ENCODE measurements around the gene NTRK1. TPM values are rescaled to one million over a fixed set of nuclear protein-coding genes. Genes with fewer than 3 reads are reported as not detected.

The NTRK1 gene
- total RNA-seq, 2 donors from 2014 or later = 0.42 to 0.81 TPM

DNA sequence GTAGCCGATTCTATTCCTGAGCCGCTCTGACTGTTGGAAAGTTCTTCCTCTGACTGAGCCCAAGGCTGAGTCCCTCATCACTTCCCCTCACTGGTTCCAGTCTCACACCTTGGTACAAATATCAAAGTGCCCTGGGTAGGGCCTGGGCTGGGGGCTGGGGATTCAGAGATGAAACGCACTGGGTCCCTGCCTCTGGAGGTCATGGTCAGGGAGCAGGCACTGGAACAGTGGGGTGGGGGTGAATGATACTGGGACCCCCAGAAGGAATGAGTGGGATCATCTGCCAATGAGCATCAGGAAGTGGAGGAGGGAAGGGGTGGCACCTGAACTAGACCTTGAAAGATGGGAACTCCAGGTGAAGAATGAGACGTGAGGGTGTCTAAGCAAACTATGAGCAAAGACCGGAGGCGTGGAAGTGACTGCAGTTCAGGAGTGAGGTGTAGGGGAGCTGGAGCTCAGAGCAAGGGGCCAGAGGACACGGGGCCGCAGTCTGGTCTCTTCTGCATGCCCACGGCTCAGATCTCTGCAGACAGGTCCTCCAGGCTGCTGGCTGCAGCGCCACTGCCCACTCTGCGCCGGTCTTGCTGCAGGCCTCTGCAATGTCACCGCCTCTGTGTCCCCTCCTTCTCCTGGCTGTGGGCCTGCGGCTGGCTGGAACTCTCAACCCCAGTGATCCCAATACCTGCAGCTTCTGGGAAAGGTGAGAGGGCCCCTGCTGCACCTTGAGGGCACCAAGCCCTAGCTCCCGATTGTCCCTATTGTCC, 42.8 kb downstream of the NTRK1 start:
- no peak for DNase-seq (ENCODE audit: low spot score)
- Histone ChIP-seq H3K27me3 (replicated peaks; ENCODE audit: insufficient read depth) (no peaks in the 10 kb centered on the region), H3K4me1 (ENCODE audit: control insufficient read depth in 1 of 2, low read depth in 2 of 2) (peaks cover 3 to 13% of the 10 kb centered on the region in 2 donors), H3K9me3 (no peaks in the 10 kb centered on the region), H3K27ac (no peak overlapping the region), H3K4me3 (no peak overlapping the region), H3K36me3 (no peaks in the 10 kb centered on the region)
- ATAC-seq (ENCODE audit: insufficient number of reproducible peaks, low FRiP score, low read depth) = no peak
- TF ChIP-seq, protein P1, sequence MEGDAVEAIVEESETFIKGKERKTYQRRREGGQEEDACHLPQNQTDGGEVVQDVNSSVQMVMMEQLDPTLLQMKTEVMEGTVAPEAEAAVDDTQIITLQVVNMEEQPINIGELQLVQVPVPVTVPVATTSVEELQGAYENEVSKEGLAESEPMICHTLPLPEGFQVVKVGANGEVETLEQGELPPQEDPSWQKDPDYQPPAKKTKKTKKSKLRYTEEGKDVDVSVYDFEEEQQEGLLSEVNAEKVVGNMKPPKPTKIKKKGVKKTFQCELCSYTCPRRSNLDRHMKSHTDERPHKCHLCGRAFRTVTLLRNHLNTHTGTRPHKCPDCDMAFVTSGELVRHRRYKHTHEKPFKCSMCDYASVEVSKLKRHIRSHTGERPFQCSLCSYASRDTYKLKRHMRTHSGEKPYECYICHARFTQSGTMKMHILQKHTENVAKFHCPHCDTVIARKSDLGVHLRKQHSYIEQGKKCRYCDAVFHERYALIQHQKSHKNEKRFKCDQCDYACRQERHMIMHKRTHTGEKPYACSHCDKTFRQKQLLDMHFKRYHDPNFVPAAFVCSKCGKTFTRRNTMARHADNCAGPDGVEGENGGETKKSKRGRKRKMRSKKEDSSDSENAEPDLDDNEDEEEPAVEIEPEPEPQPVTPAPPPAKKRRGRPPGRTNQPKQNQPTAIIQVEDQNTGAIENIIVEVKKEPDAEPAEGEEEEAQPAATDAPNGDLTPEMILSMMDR (IDR thresholded peaks at IDR 0.05) = no peak

DNA sequence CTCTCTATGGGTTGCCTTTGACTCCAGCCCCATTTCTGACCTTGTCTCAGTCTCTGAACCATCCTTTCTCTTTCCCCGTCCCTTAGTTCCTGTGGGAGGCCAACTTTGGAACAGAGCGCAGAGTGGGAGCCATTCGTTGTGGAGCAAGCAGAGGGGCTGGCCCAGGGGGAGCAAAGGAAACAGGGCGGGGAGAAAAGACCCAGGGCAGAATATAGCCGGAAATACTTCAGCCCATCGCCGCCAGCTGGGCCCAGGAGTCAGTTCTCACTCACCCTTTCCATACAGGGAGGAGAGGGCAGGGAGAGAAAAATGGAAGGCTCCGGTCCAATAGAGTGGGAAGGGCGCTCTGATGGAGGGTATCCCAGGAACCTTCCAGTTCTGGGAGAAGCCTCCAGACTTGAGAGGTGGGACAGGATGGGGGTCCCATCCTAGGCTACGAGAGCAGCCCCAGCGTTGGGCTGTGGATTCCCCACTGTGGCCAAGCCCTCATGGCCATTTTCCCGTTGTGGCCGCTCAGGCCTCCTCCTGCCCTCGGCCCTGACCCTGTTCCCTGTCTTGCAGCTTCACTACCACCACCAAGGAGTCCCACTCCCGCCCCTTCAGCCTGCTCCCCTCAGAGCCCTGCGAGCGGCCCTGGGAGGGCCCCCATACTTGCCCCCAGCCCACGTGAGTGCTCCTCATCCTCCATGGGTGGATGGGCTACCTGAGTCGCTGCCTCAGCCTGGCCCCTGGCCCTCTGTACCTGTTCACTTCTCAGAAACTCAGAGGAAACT, 43.7 kb downstream of the NTRK1 start:
- peaks cover 0 to 8% of the 10 kb centered on the region in 2 donors for H3K4me1 ChIP-seq (ENCODE audit: control insufficient read depth in 1 of 2, low read depth in 2 of 2)
- H3K4me3 ChIP-seq = no peak overlapping the region
- H3K27me3 ChIP-seq (replicated peaks; ENCODE audit: insufficient read depth) = no peaks in the 10 kb centered on the region
- ATAC-seq (ENCODE audit: insufficient number of reproducible peaks, low FRiP score, low read depth) (no peak), DNase-seq (ENCODE audit: low spot score) (no peak)
- TF ChIP-seq, protein P1 (IDR thresholded peaks at IDR 0.05) = no peak
- no peaks in the 10 kb centered on the region for H3K9me3 ChIP-seq
- H3K36me3 ChIP-seq = no peaks in the 10 kb centered on the region
- H3K27ac ChIP-seq = no peak overlapping the region

DNA sequence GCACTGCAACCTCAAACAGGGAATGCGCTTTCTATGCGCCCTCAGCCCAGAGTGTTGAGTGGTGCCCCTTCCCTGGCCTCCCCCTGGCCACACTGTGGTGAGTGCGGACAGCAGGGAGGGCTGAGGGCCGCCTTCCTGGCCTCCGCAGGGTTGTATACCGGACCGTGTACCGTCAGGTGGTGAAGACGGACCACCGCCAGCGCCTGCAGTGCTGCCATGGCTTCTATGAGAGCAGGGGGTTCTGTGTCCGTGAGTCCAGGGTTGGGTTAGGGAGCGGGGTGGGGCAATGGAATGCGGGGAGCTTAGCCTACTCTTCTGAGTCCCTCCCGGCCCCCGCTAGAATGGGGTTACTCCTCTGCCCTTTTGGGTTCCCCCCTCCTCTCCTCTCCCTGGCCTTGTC, 44.5 kb downstream of the NTRK1 start:
- Histone ChIP-seq H3K9me3 (no peaks in the 10 kb centered on the region), H3K27me3 (replicated peaks; ENCODE audit: insufficient read depth) (no peaks in the 10 kb centered on the region), H3K4me1 (ENCODE audit: control insufficient read depth in 1 of 2, low read depth in 2 of 2) (peaks cover 0 to 8% of the 10 kb centered on the region in 2 donors), H3K4me3 (no peak overlapping the region), H3K27ac (no peak overlapping the region), H3K36me3 (no peaks in the 10 kb centered on the region)
- ATAC-seq (ENCODE audit: insufficient number of reproducible peaks, low FRiP score, low read depth) = no peak
- DNase-seq (ENCODE audit: low spot score) = no peak
- TF ChIP-seq, protein P1 (IDR thresholded peaks at IDR 0.05) = no peak

DNA sequence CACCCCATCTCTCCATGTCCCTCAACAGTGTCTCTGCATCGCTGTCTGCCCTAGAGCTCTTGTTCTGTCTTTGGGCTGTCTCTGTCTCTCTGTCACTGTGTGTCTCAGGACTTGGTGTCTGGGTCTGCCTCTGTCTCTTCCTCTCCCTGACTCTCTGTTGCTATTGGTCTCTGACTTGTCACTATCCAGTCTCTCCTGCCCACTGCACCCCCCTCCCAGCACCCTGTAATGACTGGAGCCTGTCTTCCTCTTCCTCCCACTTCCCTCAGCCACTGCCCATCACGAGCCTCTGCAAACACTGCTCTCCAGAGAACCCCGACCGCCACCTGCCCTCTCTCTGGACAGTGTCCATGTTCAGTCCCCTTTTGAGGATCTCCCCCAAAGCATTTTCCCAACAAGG, 45.0 kb downstream of the NTRK1 start:
- TF ChIP-seq, protein P1 (IDR thresholded peaks at IDR 0.05) = no peak
- Histone ChIP-seq H3K4me3 (no peak overlapping the region), H3K4me1 (ENCODE audit: control insufficient read depth in 1 of 2, low read depth in 2 of 2) (peaks cover 0 to 8% of the 10 kb centered on the region in 2 donors), H3K36me3 (no peaks in the 10 kb centered on the region), H3K27me3 (replicated peaks; ENCODE audit: insufficient read depth) (no peaks in the 10 kb centered on the region), H3K27ac (no peak overlapping the region), H3K9me3 (no peaks in the 10 kb centered on the region)
- no peak for DNase-seq (ENCODE audit: low spot score)
- ATAC-seq (ENCODE audit: insufficient number of reproducible peaks, low FRiP score, low read depth) = no peak

DNA sequence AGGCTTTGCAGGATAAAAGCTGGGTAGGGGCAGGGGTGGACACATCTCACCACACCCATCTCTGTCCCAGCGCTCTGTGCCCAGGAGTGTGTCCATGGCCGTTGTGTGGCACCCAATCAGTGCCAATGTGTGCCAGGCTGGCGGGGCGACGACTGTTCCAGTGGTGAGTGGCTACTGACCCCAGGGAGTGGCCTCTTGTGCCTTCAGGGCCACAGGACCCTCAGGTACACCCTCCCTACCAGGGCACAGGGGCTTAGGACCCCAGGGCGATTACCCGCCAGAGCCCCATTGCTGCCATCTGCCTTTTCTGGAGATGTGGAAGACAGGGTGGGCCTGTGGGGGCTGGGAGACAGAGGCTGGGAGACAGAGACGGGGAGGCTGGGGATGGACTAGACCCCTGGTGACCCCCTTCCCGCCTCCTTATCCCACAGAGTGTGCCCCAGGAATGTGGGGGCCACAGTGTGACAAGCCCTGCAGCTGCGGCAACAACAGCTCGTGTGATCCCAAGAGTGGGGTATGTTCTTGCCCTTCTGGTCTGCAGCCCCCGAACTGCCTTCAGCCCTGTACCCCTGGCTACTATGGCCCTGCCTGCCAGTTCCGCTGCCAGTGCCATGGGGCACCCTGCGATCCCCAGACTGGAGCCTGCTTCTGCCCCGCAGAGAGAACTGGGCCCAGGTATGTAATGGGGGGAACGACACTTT, 45.7 kb downstream of the NTRK1 start:
- Histone ChIP-seq H3K4me3 (no peak overlapping the region), H3K27ac (no peak overlapping the region), H3K4me1 (ENCODE audit: control insufficient read depth in 1 of 2, low read depth in 2 of 2) (peaks cover 0 to 3% of the 10 kb centered on the region in 2 donors)

More for the DNA sequence above, 45.7 kb downstream of the NTRK1 start:
- DNase-seq (ENCODE audit: low spot score) (no peak), ATAC-seq (ENCODE audit: insufficient number of reproducible peaks, low FRiP score, low read depth) (no peak)
- no peaks in the 10 kb centered on the region for H3K36me3 ChIP-seq
- TF ChIP-seq, protein P1 (IDR thresholded peaks at IDR 0.05) = no peak
- no peaks in the 10 kb centered on the region for H3K27me3 ChIP-seq (replicated peaks; ENCODE audit: insufficient read depth)
- H3K9me3 ChIP-seq = no peaks in the 10 kb centered on the region
